GM19099 (cell line): ENCODE results near the gene GRHL1.

ENCODE experiments used
- POLR2A ChIP-seq: IDR thresholded peaks from 3 replicates; pipeline ENCODE4 v1.6.1; 2011; ENCODE audit warnings: low read depth; ENCODE audit not compliant: insufficient read length; ENCODE audit errors: extremely low read depth

Gene GRHL1

DNA sequence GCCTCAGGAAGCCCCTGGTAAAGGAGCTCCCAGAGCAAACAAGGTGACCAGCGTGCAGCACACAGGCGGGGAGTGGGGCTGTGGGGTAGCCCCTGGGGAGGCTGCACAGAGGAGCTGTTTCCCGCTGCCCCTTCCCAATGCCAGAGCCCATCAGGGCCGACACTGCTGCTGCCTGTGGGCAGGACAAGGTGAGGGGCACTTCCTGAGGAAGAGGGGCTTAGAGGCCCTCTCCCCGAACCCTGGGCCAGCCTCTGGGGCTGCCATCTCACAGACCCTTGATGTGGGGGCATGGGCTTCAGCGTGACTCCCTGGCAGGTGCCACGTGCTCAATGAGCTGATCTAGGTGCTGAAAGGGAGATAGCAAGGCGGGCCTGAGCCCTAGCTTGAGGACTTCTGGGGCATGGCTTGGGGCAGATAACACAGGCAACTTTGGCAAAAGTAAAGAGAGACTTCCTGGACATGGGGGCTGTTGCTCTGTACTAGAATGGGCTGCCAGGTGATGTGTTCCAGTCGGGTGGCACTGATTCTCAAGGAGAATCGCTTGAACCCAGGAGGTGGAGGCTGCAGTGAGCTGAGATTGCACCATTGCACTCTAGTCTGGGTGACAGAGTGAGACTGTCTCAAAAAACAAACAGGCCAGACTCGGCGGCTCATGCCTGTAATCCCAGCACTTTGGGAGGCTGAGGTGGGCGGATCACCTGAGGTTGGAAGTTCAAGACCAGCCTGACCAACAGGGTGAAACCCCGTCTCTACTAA is 81.9 kb downstream of the GRHL1 start:
- no peak for TF ChIP-seq POLR2A

DNA sequence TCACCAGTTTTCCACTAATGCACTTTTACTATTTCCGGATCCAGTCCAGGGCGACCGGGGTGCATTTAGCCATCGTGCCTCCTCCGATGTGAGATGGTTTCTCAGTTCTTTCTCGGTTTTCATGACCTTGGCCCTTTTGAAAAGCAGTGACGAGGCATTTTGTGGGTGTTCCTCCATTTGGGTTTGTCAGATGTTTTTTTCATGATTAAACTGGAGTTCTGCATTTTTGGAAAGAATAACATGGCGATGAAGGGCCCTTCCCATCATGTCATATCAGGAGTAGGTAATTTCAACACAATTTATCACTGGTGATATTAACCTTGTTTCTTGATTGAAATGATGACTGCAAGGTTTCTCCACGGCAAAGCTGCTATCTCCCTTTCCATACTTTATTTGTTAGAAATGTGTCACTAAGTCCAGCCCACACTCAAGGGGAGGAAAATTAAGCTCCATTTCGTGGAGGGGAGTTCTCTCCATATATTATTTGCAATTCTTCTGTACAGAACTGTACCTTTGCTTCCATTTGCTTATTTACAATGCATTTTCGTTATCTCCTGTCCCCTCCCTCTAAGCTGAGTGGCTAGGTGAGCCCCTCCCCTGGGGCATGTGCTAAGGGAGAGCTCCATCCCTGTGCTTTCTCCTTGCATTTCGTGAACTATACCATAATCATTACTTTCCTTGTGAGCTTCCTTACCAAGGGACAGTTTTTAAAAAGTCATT is 83.0 kb downstream of the GRHL1 start:
- no peak for TF ChIP-seq POLR2A

DNA sequence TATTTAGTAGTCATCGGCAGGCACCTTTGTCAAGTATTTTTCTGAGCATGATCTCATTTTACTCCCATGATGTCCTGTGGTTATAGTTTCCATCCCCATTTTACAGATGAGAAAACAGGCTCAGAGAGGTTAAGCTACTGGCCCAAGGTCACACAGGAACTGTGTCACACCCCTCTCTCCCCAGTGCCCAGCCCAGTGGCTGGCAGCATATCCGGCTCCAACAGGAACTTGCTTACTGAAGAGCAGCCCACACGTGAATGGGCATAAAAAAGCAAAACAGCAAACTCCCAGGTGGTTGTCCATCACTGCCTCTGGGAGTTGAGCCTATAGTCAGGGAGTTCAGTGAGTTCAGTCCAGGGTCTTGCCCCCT is 83.5 kb downstream of the GRHL1 start:
- no peak for TF ChIP-seq POLR2A

DNA sequence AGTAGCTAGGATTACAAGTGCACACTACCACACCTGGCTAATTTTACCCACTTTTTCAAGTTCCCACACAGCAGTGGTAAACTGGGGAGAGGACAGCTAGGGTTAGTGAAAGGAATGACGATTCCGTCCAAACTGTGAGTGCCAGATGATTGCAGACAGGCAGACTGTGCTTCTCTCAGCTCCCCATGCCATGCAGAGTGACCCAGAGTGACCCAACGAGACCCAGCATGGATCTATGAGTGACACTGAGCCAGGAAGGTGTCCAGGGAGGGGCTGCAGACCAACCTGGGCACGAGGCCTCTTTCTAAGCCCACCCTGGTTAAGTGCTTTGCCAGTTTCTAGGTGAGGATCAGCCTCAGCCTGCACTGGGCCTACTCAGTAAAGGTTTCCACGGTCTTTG is 84.1 kb downstream of the GRHL1 start:
- TF ChIP-seq POLR2A = no peak

DNA sequence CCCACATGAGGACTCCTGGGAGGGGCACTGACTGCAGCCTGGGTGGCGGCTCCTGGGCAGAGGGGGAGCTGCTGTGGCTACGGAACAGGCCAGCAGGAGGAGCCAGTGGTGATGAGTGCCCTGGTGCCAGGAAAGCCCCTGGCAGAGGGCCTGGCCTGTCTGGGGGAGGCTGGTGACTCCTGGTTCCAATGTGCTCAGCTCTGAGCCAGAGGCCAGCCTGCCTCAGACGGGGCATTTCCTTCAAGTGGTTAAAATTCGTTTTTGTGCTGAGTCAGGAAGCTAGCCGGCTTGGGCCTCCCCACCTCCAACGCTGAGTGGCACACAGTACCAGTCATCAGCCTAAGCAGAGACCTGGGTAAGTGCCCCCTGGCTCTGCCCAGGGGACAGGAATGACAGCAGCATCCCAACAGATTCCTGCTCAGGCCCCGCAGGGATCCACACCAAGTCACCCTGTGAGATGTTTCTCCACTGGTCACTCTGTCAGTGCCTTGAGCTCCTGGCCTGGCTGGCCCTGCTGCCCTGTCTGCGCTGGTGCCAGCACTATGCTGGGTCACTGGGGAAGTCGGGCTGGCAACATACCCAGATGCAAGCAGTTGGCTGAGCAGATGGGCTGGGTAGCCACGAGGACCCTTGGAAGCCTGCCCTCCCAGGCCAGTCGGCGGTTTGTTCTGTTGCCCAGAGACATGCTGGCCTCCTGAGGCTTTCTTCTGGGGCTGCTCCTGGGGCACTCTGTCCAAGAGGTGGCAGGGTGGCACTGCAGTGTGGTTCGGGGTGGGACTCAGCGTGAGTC is 84.8 kb downstream of the GRHL1 start:
- TF ChIP-seq POLR2A = no peak

DNA sequence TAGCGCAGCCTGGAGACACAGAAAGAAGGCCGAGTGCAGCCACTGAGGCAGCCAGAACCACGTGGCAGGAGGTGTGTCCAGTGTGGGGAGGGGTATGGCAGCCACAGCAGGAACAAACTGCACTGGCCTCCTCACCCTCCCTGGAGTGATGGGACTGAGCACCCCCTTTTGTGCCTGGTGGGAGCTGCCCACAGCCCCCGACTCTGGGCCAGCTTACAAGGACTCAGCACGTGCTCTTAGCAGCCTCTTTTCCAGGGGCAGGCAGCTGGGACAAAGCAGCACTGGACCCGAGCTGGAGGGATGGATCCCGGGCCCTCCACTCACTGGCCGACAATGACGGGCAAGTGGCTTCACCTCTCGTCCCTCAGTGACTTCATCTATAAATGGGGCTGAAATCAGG is 86.6 kb downstream of the GRHL1 start:
- no peak for TF ChIP-seq POLR2A

DNA sequence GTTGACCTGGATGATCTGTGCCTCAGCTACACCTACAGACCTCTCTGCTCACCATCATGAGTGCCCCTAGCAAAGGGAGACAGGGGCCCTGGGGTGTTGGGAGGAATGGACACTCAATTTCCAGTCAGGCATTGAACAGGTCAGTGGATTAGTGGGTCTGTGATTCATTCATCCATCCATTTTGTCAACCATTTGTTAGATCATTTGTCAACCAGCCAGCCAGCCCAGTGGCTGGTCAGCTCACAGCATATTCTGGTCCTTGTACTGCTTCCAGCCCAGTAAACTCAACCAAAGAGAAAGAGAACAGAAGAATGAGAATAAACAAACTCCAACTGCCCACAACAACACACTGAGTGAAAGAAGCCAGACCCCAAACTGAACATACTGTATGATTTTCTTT is 87.2 kb downstream of the GRHL1 start:
- no peak for TF ChIP-seq POLR2A

DNA sequence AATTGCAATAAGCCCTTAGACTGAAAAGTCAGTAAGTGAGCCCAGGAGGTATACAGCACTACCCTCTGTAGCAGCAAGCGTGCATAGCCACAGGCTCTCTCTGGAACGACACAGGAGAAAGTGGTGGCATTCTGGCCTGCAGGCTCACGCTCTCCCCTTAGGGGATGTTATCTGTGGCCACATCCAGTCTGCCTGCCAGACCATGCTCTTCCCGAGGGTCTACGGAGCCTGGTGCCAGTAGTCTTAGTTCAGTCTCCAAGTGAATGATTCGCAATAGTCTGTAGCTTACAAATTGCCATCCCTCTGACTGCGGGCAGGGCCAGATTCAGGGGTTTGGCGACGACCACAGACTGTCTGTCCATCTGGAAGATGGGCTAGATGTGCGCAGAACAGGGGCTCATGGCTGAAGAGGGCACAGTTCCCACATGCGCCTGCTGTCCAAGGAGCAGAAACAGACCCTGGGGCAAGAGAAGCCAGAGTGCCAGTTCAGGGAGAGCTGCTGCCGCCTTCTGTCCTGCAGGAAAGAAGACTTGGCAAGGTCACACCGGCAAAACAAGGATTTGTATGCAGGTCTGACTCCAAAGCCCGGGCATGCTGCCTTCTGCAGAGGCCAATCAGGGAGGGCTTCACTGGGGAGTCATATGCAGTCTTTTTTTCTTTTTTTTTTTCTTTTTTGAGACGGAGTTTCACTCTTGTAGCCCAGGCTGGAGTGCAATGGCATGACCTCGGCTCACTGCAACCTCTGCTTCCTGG is 88.3 kb downstream of the GRHL1 start:
- TF ChIP-seq POLR2A = no peak

DNA sequence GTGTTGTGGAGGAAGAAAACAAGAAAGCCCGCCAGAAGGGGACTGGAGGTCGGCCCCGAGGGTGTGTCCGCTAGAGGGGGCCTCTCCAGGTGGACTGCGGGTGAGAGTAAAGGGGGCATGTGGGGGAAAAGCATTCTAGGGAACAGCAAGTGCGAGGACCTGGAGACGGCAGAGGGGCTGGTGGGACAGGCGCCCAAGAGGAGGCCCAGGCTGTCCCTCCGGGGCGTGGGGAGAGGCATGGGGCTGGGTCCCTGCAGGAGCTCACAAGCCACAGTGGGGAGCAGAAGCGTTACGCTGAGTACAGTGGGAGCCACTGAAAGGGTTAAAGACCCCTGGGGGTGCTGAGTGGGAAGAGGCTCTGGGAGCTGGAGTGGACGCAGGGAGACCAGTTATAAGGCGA is 90.2 kb downstream of the GRHL1 start:
- no peak for TF ChIP-seq POLR2A

DNA sequence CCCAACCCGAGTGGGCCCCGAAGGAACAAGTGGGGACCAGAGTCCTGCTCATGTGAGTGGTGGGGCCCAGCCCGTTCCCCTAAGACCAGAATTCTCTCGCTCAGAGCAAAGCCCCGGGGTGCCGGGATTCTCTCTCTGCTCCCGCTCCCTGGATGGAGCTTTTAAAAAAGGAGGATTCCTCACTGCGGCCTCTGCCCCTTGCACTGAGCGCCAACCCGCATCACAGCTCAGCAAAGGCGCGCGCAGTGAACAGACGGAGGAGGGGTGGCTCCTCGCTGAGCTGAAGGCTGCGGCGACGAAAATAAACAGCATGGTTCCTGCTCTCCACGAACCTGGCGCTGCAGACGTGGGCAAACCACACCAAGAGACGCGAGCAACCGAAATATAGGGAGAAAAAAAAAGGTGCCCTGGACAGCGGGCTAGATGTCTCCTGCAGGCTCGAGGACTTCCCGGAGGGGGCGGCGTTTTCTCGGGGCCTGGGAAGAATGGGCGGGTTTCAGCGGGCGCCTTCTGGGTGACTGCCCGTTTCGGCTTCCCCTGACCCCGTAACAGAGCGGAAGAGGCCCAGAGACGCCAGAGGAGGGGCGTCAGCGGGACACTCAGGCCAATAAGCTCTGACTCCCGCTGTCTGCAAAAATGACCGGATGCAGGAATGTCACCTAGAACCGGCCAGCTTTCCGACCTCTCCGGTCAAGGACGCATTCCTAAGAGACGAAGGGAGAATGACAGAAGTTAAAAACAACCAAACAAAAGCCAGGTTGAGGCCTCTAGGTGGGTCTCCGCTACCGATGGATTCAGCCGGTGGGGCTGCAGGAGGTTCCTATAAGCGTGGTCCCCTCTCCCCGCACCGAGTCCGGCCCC is 91.0 kb downstream of the GRHL1 start:
- no peak for TF ChIP-seq POLR2A

DNA sequence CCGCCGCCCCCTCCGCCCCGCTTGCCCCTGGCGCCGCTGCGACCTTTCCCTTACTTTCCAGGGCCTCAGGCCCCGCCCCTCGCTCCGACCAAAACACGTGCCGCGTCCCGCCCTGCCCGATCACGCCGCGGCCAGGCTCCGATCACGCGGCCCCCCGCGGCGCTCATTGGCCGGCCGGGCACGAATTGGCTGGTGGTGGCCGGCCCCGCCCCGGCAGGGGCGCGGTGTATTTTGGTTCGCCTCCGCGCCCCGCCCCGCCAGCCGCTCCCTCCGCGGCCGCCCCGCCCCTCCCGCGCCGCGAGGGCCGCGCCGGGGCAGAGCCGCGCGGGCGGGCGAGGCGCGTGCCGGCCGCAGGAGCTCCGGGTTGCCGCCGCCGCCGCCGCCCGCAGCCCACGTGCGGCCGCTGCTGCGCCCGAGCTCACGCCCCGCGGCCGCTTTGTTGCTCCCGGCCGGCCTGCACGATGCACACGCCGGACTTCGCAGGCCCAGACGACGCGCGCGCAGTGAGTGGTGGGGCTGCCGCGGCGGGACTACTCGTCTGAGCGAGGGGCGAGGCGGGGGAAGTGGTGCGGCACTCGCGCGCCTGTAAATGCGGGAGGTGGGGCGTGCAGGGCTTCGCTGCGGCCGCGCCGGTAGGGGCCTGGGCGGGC is 91.9 kb downstream of the GRHL1 start, which contains the start of gene KLF11:
KLF11 (plus strand) TSS at position 295 of the 650 bp plus-strand sequence; CDS start at position 462, 167 bp downstream.
- TF ChIP-seq POLR2A = no peak

DNA sequence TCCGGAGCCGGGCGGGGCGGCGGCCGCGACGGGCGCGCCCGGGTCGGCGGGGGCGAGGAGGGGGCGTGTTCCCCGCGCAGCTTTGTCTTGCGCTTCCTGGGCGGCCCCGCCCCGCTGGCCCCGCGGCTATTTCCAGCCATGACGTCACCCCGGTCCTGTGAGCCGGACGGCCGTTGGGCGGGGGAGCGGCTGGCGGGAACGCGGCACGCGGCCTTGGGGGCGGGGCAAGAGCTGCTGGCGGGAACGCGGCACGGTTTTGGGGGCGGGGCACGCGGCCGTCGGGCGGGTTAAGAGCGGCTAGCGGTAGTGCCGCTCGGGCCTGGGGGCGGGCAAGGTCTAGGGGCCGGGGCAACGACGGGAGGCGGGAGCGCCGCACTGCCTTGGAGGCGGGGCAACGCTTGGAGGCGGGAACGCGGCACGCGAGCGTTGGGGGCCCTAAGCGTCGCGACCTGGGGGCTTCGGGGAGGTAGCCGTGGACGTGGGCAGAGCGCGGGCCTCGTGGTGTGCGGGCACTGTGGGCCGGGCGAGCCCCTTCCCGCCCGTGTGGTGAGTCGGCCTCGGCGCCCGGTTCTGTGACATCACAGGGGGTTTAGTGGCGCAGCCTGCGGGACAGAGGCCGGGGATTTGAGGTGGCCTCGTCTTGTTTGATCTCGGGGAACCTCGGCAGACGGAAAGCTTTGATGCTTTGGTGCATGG is 92.6 kb downstream of the GRHL1 start:
- TF ChIP-seq POLR2A = no peak
